GM12878 (cell line): ENCODE results near the gene COL18A1.

ENCODE experiments used
- EZH2 ChIP-seq: IDR thresholded peaks from 2 replicates; pipeline ENCODE4 v1.6.1; 2012; ENCODE audit warnings: low read depth, mild to moderate bottlenecking, control low read depth, inconsistent platforms, low read length, borderline replicate concordance; ENCODE audit not compliant: control insufficient read depth
- GABPA ChIP-seq: IDR thresholded peaks from 2 replicates; pipeline ENCODE4 v1.6.1; 2014; ENCODE audit warnings: antibody characterized with exemption, low read depth, mild to moderate bottlenecking, inconsistent platforms
- POLR2A ChIP-seq: IDR thresholded peaks from 2 replicates; pipeline ENCODE4 v1.6.1; 2011; ENCODE audit warnings: low read depth, mild to moderate bottlenecking, low read length
- TAF1 ChIP-seq: IDR thresholded peaks from 2 replicates; pipeline ENCODE4 v1.6.1; 2011; ENCODE audit warnings: mild to moderate bottlenecking, low read depth, low read length, borderline replicate concordance
- TF ChIP-seq, protein P1 (sequence below), 3 experiments: IDR thresholded peaks in 2 of 3; conservative IDR thresholded peaks in 1 of 3; 2 replicates each; pipeline ENCODE4 v1.5.1; 2011; ENCODE audit warnings: low read depth in 3 of 3, low read length in 3 of 3, mild to moderate bottlenecking in 3 of 3, control low read depth in 2 of 3, moderate library complexity in 2 of 3, inconsistent platforms in 1 of 3, mixed read lengths in 1 of 3; ENCODE audit not compliant: control insufficient read depth in 2 of 3, insufficient read depth in 1 of 3; ENCODE audit errors: extremely low read depth in 1 of 3

DNA sequence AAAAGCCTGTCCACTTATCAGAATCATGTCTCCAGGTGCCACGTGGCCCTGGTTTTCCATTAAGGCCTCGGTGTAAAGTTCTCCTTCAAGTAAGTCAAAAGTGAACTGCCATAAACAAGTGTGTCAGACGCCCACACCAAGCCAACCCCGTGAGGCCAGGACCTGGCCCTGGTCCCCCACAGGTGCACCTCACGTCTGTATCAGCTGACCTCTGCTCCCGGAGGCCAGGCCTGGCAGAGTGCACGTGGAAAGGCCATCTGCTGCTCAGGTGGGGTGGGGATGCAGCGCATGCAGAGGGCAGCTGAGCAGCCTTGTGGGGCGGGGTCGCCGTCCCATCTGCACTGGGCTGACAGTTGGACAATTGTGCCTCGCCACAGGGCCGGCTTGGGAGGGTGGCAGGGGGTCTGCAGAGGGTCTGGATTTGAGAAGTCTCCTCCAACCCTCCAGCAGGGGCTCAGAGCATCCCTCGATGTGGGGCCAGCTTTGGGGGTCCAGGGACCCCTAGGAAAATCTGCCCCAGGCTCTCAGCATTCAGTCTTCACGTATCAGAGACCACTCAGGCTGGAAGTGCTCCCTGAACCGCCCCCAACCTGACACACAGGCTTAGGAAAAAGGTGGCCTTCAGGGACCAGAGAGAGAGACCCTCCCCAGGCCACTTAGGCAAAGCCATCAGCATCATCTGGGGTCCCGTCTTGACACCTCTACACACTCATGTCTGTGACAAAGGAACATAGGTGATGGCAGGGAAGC is 134.3 kb downstream of the COL18A1 start:
- TF ChIP-seq POLR2A: no peak
- TF ChIP-seq GABPA: no peak
- TF ChIP-seq, protein P1, sequence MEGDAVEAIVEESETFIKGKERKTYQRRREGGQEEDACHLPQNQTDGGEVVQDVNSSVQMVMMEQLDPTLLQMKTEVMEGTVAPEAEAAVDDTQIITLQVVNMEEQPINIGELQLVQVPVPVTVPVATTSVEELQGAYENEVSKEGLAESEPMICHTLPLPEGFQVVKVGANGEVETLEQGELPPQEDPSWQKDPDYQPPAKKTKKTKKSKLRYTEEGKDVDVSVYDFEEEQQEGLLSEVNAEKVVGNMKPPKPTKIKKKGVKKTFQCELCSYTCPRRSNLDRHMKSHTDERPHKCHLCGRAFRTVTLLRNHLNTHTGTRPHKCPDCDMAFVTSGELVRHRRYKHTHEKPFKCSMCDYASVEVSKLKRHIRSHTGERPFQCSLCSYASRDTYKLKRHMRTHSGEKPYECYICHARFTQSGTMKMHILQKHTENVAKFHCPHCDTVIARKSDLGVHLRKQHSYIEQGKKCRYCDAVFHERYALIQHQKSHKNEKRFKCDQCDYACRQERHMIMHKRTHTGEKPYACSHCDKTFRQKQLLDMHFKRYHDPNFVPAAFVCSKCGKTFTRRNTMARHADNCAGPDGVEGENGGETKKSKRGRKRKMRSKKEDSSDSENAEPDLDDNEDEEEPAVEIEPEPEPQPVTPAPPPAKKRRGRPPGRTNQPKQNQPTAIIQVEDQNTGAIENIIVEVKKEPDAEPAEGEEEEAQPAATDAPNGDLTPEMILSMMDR (IDR thresholded peaks at IDR 0.05 in 2 of 3, conservative IDR thresholded peaks at IDR 0.05 in 1 of 3; ENCODE audit: control insufficient read depth in 2 of 3, extremely low read depth in 1 of 3, insufficient read depth in 1 of 3, low read depth in 3 of 3, low read length in 3 of 3): no peak
- no peak for TF ChIP-seq EZH2
- TF ChIP-seq TAF1: no peak
